MM.1S (cell line): ENCODE measurements around the gene ARHGEF12.

ENCODE experiments used
- DNase-seq: peaks from one replicate; pipeline ENCODE4 v3.0.0-alpha.2; 2015
- H2AFZ ChIP-seq: fragments of 300-600 bp; sonication (generic); 2 replicates; pipeline ENCODE4 v1.6.0; 2016; ENCODE audit warnings: antibody characterized with exemption, low read length
- H3F3A ChIP-seq: fragments of 300-600 bp; sonication (generic); 2 replicates; pipeline ENCODE4 v1.6.1; 2016; ENCODE audit warnings: mild to moderate bottlenecking, antibody characterized with exemption, low read length, moderate library complexity, mixed read lengths; ENCODE audit not compliant: insufficient read depth
- H3K27ac ChIP-seq: fragments of 300-600 bp; sonication (generic); 2 replicates; pipeline ENCODE4 v1.5.1; 2016; ENCODE audit warnings: mild to moderate bottlenecking, low read length
- H3K27me3 ChIP-seq: fragments of 300-600 bp; sonication (generic); replicated peaks from 2 replicates; pipeline ENCODE4 v1.6.0; 2016; ENCODE audit warnings: low read length; ENCODE audit not compliant: insufficient read depth
- H3K36me3 ChIP-seq: fragments of 300-600 bp; sonication (generic); replicated peaks from 2 replicates; pipeline ENCODE4 v1.6.1; 2016; ENCODE audit warnings: mild to moderate bottlenecking, low read length, mixed read lengths; ENCODE audit not compliant: insufficient read depth
- H3K4me1 ChIP-seq: fragments of 300-600 bp; sonication (generic); 2 replicates; pipeline ENCODE4 v1.6.1; 2016; ENCODE audit warnings: low read length, mixed read lengths
- H3K4me2 ChIP-seq: fragments of 300-600 bp; sonication (generic); 2 replicates; pipeline ENCODE4 v1.6.0; 2016; ENCODE audit warnings: low read depth, low read length
- H3K4me3 ChIP-seq: fragments of 300-600 bp; sonication (generic); 2 replicates; pipeline ENCODE4 v1.5.1; 2016; ENCODE audit warnings: low read length, mixed read lengths
- H3K79me2 ChIP-seq: fragments of 300-600 bp; sonication (generic); 2 replicates; pipeline ENCODE4 v1.6.1; 2016; ENCODE audit warnings: mixed run types, low read length, mixed read lengths
- H3K9ac ChIP-seq: fragments of 300-600 bp; sonication (generic); 2 replicates; pipeline ENCODE4 v1.6.1; 2016; ENCODE audit warnings: low read length, mixed read lengths
- H3K9me2 ChIP-seq: fragments of 300-600 bp; sonication (generic); replicated peaks from 2 replicates; pipeline ENCODE4 v1.6.1; 2016; ENCODE audit warnings: mild to moderate bottlenecking, low read length, mixed read lengths; ENCODE audit not compliant: insufficient read depth
- H3K9me3 ChIP-seq: fragments of 300-600 bp; sonication (generic); replicated peaks from 2 replicates; pipeline ENCODE4 v1.6.1; 2016; ENCODE audit warnings: mild to moderate bottlenecking, low read length, mixed read lengths; ENCODE audit not compliant: insufficient read depth
- H4K20me1 ChIP-seq: fragments of 300-600 bp; sonication (generic); 2 replicates; pipeline ENCODE4 v1.6.1; 2016; ENCODE audit warnings: mild to moderate bottlenecking, low read length, moderate library complexity, mixed read lengths; ENCODE audit not compliant: insufficient read depth
- EZH2 ChIP-seq: fragments of 300-600 bp; sonication (generic); optimal IDR thresholded peaks from 2 replicates; pipeline ENCODE3; 2017; ENCODE audit warnings: low read depth, mild to moderate bottlenecking, antibody characterized with exemption, low read length, mixed read lengths
- EZH2phosphoT487 ChIP-seq: fragments of 300-600 bp; sonication (generic); IDR thresholded peaks from 2 replicates; pipeline ENCODE4 v1.6.1; 2018; ENCODE audit warnings: antibody characterized with exemption, low read length
- TF ChIP-seq, protein P1 (sequence below): fragments of 300-600 bp; sonication (generic); IDR thresholded peaks from 2 replicates; pipeline ENCODE4 v1.5.1; 2016; ENCODE audit warnings: antibody characterized with exemption, low read length, mixed read lengths

The ARHGEF12 gene

DNA sequence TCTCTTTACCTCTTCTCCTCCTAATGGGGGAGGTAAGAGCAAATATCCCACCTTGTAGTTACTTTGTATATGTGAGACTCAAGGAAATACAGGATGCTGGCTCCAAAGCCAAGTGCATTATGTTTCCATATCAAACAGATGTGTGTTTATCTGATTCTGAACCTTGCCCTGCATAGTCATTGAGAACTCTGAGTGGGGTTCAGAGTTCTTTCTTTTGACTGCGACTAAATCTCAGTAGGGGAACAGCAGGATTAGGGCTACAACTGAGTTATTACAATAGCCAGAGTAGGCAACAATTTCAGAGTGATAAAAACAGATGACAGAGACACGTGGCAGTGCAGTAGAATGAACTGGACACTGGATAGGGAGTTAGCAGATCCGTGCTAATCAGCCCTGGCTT, 45.3 kb upstream of the ARHGEF12 start:
- Histone ChIP-seq H3K27me3 (no peaks in the 10 kb centered on the region), H3K9me2 (no peaks in the 10 kb centered on the region), H4K20me1 (no peaks in the 10 kb centered on the region), H3K4me1 (no peaks in the 10 kb centered on the region), H3F3A (no peaks in the 10 kb centered on the region), H3K27ac (no peak overlapping the region), H3K79me2 (no peaks in the 10 kb centered on the region), H2AFZ (no peak overlapping the region), H3K9ac (no peak overlapping the region), H3K9me3 (no peaks in the 10 kb centered on the region), H3K36me3 (no peaks in the 10 kb centered on the region), H3K4me3 (no peak overlapping the region), H3K4me2 (no peak overlapping the region)
- DNase-seq: no peak
- TF ChIP-seq EZH2: no peak
- TF ChIP-seq, protein P1, sequence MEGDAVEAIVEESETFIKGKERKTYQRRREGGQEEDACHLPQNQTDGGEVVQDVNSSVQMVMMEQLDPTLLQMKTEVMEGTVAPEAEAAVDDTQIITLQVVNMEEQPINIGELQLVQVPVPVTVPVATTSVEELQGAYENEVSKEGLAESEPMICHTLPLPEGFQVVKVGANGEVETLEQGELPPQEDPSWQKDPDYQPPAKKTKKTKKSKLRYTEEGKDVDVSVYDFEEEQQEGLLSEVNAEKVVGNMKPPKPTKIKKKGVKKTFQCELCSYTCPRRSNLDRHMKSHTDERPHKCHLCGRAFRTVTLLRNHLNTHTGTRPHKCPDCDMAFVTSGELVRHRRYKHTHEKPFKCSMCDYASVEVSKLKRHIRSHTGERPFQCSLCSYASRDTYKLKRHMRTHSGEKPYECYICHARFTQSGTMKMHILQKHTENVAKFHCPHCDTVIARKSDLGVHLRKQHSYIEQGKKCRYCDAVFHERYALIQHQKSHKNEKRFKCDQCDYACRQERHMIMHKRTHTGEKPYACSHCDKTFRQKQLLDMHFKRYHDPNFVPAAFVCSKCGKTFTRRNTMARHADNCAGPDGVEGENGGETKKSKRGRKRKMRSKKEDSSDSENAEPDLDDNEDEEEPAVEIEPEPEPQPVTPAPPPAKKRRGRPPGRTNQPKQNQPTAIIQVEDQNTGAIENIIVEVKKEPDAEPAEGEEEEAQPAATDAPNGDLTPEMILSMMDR: no peak
- no peak for TF ChIP-seq EZH2phosphoT487

DNA sequence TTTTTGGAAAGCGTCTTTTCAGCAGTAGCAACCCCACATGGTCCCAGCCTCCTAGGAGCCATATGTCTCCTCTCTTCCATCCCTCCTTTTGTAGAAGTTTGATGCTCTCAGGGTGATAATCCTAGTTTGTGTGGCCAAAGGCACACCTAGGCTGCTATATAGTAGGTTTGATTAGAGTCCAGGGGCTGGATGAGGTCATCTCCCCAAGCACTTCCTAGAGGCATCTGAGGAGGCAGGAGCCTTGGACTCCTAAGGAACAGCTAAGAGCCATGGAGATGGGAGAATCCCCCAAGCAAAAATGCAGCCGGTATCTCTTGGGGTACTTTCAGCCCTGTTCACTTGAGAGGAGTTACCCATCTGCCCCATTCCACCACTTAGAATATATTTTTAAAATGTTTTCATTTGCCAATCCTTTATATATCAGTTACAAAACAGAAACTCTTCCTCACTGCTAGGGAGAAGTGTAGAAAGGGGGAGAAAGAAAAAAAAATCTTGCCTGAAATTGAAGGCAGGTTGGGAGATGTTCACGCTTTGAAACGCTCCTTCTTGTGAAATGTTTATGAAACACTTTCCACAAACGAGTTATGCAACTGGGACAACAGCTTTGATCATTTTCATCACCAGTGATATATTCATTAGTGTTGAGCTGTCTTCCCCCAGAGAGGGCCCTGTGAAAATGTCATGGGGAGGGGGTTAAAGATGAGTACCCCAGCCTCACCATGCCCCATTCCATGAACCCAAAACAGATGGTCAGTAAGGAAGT, 43.0 kb upstream of the ARHGEF12 start:
- Histone ChIP-seq H3K27ac (no peak overlapping the region), H3K36me3 (no peaks in the 10 kb centered on the region), H3K9ac (no peak overlapping the region), H3K4me3 (no peak overlapping the region), H2AFZ (no peak overlapping the region), H4K20me1 (no peaks in the 10 kb centered on the region), H3K9me2 (no peaks in the 10 kb centered on the region), H3F3A (no peaks in the 10 kb centered on the region), H3K4me1 (no peaks in the 10 kb centered on the region), H3K4me2 (no peak overlapping the region), H3K79me2 (no peaks in the 10 kb centered on the region), H3K9me3 (no peaks in the 10 kb centered on the region), H3K27me3 (no peaks in the 10 kb centered on the region)
- TF ChIP-seq EZH2: no peak
- no peak for TF ChIP-seq EZH2phosphoT487
- TF ChIP-seq, protein P1: no peak
- no peak for DNase-seq

DNA sequence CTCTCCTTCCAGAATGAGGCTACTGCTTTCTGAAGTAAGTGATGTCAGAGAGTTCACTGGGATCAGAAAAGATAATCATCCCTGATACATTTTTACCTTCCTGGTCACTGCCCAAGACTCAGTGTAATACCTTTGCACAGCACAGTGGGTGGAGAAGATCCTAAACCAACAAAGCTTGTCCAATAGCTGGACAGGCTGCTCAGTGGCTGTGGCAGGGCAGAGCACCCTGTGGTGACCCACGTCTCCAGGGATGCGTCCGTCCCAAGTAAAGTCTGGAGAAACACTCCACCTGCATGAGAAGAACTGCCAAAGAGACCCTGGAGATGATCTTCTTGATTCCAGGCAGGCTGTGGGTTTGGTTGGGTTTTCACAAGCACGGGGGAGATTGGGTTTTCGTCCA, 42.1 kb upstream of the ARHGEF12 start:
- no peaks in the 10 kb centered on the region for H3K79me2 ChIP-seq
- TF ChIP-seq EZH2phosphoT487 (no peak), EZH2 (no peak)
- TF ChIP-seq, protein P1: no peak

More for the DNA sequence above, 42.1 kb upstream of the ARHGEF12 start:
- Histone ChIP-seq H3K4me1 (no peaks in the 10 kb centered on the region), H3K4me2 (no peak overlapping the region), H3F3A (no peaks in the 10 kb centered on the region), H3K36me3 (no peaks in the 10 kb centered on the region), H3K9me3 (no peaks in the 10 kb centered on the region), H3K27ac (no peak overlapping the region), H2AFZ (no peak overlapping the region), H3K4me3 (no peak overlapping the region), H4K20me1 (no peaks in the 10 kb centered on the region), H3K9ac (no peak overlapping the region), H3K27me3 (no peaks in the 10 kb centered on the region), H3K9me2 (no peaks in the 10 kb centered on the region)
- DNase-seq: no peak
